Measurements from ENCODE around the gene PDLIM3.

Gene PDLIM3, protein sequence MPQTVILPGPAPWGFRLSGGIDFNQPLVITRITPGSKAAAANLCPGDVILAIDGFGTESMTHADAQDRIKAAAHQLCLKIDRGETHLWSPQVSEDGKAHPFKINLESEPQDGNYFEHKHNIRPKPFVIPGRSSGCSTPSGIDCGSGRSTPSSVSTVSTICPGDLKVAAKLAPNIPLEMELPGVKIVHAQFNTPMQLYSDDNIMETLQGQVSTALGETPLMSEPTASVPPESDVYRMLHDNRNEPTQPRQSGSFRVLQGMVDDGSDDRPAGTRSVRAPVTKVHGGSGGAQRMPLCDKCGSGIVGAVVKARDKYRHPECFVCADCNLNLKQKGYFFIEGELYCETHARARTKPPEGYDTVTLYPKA

DNA sequence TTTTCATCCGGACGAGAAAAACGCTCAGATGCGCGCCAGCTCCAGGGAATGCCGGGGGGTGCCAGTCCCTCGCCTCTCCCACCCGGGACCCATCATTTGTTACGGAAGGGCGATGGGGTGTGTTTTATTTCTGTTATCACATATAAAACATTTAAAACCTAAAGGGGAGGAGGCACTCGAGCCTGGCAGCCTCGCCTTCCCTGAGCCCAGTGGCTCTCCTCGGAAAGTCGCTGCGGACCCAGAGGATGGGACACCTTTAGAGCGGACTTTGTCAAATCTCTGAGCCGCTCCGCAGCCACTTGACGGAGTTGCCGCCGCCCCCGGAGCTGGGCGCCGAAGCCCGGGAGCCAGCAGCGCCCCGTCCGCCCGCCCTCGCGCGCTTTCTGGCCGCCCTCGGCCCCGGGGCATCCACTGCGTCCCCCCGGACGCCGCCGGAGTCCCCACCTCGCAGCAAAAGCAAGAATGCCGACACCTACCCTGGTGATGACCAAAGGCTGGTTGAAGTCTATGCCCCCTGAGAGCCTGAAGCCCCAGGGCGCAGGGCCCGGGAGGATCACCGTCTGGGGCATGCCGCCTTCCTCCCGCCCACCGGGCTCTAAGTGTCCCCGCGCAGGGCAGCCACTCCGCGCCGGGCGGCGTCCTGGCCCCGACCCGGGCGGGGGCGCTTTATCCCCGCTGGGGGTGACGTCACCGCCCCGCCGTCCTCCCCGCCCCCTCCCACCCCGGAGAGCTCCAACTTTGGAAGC lies at the start of gene PDLIM3:
PDLIM3 (minus strand) TSS at position 642 of the 746 bp plus-strand sequence; CDS start at position 569, 73 bp downstream.
- TF ChIP-seq, protein P1, sequence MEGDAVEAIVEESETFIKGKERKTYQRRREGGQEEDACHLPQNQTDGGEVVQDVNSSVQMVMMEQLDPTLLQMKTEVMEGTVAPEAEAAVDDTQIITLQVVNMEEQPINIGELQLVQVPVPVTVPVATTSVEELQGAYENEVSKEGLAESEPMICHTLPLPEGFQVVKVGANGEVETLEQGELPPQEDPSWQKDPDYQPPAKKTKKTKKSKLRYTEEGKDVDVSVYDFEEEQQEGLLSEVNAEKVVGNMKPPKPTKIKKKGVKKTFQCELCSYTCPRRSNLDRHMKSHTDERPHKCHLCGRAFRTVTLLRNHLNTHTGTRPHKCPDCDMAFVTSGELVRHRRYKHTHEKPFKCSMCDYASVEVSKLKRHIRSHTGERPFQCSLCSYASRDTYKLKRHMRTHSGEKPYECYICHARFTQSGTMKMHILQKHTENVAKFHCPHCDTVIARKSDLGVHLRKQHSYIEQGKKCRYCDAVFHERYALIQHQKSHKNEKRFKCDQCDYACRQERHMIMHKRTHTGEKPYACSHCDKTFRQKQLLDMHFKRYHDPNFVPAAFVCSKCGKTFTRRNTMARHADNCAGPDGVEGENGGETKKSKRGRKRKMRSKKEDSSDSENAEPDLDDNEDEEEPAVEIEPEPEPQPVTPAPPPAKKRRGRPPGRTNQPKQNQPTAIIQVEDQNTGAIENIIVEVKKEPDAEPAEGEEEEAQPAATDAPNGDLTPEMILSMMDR (conservative IDR thresholded peaks at IDR 0.05): no peak
- no peak for TF ChIP-seq ZFX (IDR thresholded peaks at IDR 0.05)
- peak within 1 kb of the TSS; percentile 7; the same call in 1 of the 2 replicates for H3K27ac ChIP-seq

DNA sequence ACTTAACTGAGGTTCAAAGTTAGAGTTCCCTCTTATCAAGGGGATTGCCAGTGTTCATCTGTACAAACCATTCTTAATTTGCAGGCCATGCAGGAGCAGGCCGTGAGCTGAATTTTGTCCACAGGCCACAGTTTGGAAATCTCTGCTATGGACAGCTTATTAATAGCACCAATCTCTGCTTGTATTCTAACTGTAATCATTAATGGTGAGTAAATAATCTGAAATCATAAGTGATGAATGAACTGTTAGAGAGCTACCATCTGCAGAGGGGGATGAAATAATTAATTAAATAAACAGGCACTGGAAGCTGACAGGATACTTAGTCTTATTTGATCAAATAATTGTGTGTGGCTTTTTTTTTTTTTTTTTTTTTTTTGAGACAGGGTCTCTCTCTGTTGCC lies 48.5 kb upstream of the PDLIM3 start:
- no peak overlapping the region for H3K27ac ChIP-seq
- TF ChIP-seq, protein P1 (conservative IDR thresholded peaks at IDR 0.05): no peak
- TF ChIP-seq ZFX (IDR thresholded peaks at IDR 0.05): no peak

DNA sequence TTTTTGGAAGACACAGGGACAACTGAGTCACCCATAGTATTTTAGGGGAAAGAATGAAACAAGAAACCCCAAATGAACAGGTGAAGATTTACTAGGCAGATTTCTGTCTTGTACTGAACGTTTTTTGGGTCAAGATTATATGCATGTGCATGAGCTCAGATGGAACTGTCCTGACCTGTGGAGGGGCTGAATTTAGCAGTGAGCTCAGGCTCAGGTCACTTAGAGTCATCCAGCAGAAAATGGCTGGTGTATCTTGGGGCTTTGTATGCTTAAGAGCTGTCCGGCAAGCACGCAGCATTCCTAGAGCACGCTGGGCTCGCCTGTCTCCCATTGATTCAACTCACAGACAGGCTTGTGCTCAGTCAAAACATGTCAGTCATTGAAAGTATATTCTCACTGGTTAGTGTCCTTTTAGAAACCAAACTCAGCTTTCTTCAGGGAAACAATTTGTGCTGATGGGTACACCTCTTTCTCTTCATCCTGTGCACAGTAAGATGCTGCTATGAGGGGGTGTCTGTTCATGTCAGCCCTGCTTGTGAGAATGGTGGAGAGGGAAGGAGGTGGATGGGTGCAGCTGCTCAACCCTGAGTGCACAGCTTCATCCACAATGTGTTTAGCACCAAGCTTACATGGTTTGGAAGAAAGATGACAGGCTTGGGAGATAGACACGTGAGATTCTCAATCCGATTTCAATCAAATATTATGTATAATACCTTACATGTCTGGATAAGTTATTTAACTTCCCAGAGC lies 47.5 kb upstream of the PDLIM3 start:
- H3K27ac ChIP-seq: no peak overlapping the region
- TF ChIP-seq ZFX (IDR thresholded peaks at IDR 0.05): no peak
- TF ChIP-seq, protein P1 (conservative IDR thresholded peaks at IDR 0.05): no peak

DNA sequence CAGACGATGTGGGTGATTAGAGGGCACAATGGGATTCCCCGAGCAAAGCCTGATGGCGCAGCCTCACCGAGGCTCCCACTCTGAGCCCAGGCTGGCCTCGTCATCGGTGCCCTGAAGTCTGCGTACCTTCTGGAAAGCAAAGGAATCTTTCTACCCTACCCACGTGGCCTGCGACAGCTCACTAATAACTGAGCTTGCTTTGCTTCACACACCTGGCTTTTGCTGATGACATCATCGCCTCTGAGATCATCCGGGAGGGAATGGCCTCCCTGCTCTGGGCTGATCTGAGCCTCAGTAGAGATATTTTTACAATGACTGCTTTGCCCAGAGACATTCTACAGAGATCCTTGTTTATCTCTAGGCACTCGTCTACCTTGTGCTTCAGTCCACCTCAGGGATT lies 45.4 kb upstream of the PDLIM3 start:
- no peak for TF ChIP-seq ZFX (IDR thresholded peaks at IDR 0.05)
- TF ChIP-seq, protein P1 (conservative IDR thresholded peaks at IDR 0.05): no peak
- H3K27ac ChIP-seq: no peak overlapping the region

DNA sequence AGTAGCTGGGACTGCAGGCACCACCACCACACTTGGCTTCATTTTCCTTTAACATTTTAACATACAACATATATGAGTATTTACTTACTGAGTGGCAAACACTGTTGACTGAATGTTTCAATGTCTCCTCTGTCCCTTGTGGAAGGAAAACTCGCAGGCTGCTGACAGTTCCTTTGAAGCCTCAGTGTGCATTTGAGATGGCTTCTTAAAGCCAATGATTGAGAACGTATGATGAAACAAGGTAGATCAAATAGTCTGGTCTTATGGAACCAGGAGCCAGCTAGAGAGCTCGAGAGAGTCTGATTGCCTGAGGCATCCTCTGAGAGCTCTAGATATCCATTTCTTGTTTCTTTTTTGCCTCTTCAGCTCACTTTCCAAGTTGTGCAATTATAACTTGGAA lies 43.0 kb upstream of the PDLIM3 start:
- TF ChIP-seq, protein P1 (conservative IDR thresholded peaks at IDR 0.05): no peak
- TF ChIP-seq ZFX (IDR thresholded peaks at IDR 0.05): no peak
- no peak overlapping the region for H3K27ac ChIP-seq

DNA sequence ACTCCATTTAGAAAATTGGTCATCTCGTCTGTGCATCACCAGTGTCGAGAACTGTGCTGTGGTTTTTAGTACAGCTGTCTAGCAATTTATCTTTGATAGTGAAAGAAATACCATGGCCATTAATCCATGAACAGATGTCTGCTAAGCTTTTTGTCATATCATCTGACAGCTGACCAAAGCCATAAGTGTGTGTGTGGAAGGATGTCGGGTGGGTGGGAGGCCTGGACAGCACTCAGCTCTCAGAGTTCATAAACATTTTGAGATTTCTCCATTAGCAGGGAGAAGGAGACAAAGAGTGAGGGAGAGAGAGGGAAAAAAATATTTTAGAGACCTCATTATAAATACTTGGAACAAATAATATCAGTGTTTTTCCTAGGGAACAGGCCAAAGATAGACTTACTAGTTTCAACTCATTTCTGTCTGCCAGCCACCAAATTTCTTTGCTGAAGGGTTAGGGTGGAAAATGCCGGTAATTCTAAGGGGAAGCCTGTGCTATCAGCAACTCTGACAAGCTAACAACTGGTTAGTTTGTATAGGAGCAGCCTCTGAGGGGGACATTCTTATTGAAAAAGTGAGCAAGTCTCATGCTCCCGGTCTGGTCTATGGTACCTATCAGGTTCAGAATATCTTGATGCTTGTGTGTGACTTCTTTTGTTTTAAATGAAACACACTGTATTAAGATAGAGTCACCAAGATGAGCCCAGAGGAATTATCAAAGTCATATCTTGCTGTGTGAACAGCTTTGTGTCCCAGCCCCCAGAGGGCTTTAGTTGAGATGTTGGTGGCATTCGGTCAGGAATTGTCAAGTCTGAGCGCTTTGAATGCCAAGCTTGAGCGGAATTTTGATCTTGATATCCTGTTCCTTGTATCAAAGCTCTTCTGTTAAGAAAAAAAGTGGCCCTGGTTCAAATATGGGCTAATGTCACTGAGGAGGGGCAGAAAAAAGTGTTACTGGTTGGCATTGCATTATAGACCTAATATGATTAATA lies 41.9 kb upstream of the PDLIM3 start:
- no peak for TF ChIP-seq ZFX (IDR thresholded peaks at IDR 0.05)
- TF ChIP-seq, protein P1 (conservative IDR thresholded peaks at IDR 0.05): no peak
- no peak overlapping the region for H3K27ac ChIP-seq

Measured in C4-2B (cell line).